HCT116 (cell line): ENCODE results near the gene BOLA3.

Experiments used
- ATF3 ChIP-seq: IDR thresholded peaks from 2 replicates; pipeline ENCODE4 v1.6.1; 2012
- EZH2 ChIP-seq: fragments of 200-600 bp; sonication (generic); IDR thresholded peaks from 2 replicates; pipeline ENCODE4 v1.6.1; 2017; ENCODE audit warnings: antibody characterized with exemption, mixed run types
- EZH2phosphoT487 ChIP-seq: fragments of 200-600 bp; IDR thresholded peaks from 2 replicates; pipeline ENCODE4 v1.6.1; 2018; ENCODE audit warnings: antibody characterized with exemption, borderline replicate concordance
- JUND ChIP-seq: IDR thresholded peaks from 2 replicates; pipeline ENCODE4 v1.6.1; 2012
- POLR2A ChIP-seq: IDR thresholded peaks from 2 replicates; pipeline ENCODE4 v1.7.0; 2011; ENCODE audit warnings: borderline replicate concordance; ENCODE audit not compliant: insufficient read depth, insufficient read length; ENCODE audit errors: extremely low read depth
- POLR2AphosphoS5 ChIP-seq: IDR thresholded peaks from 2 replicates; pipeline ENCODE4 v1.6.1; 2011; ENCODE audit warnings: mild to moderate bottlenecking, low read depth, low read length, moderate library complexity
- RAD21 ChIP-seq: IDR thresholded peaks from 2 replicates; pipeline ENCODE4 v1.6.1; 2012; ENCODE audit warnings: low read depth, mild to moderate bottlenecking
- SIN3A ChIP-seq: IDR thresholded peaks from 2 replicates; pipeline ENCODE4 v1.6.1; 2012; ENCODE audit warnings: low read depth
- SP1 ChIP-seq: IDR thresholded peaks from 2 replicates; pipeline ENCODE4 v1.6.1; 2012; ENCODE audit warnings: low read depth
- TCF7L2 ChIP-seq: IDR thresholded peaks from 2 replicates; pipeline ENCODE4 v1.7.0; 2011; ENCODE audit warnings: borderline replicate concordance, inconsistent platforms; ENCODE audit not compliant: insufficient read depth, insufficient read length; ENCODE audit errors: extremely low read depth
- ZBTB33 ChIP-seq: IDR thresholded peaks from 2 replicates; pipeline ENCODE4 v1.6.1; 2011; ENCODE audit warnings: mild to moderate bottlenecking, low read length, moderate library complexity; ENCODE audit not compliant: insufficient replicate concordance; ENCODE audit errors: extremely low read depth
- ZFX ChIP-seq: fragments of 450-650 bp; IDR thresholded peaks from 2 replicates; pipeline ENCODE4 v1.6.1; 2017
- ZNF274 ChIP-seq: fragments of 200-500 bp; sonication (Bioruptor generic); IDR thresholded peaks from 2 replicates; pipeline ENCODE4 v1.6.1; 2014; ENCODE audit warnings: mild to moderate bottlenecking, low read depth, low read length, inconsistent platforms
- TF ChIP-seq, protein P1 (sequence below), 3 experiments: fragments of 200-600 bp in 1 of 3; sonication (generic) in 1 of 3; IDR thresholded peaks in 2 of 3; conservative IDR thresholded peaks in 1 of 3; 2 replicates each; pipeline ENCODE4 v1.5.1; 2012 to 2017; ENCODE audit warnings: low read depth in 2 of 3, low read length in 2 of 3, antibody characterized with exemption in 1 of 3, borderline replicate concordance in 1 of 3, control low read depth in 1 of 3, mild to moderate bottlenecking in 1 of 3, mixed read lengths in 1 of 3, mixed run types in 1 of 3, moderate library complexity in 1 of 3; ENCODE audit not compliant: insufficient read depth in 1 of 3

DNA sequence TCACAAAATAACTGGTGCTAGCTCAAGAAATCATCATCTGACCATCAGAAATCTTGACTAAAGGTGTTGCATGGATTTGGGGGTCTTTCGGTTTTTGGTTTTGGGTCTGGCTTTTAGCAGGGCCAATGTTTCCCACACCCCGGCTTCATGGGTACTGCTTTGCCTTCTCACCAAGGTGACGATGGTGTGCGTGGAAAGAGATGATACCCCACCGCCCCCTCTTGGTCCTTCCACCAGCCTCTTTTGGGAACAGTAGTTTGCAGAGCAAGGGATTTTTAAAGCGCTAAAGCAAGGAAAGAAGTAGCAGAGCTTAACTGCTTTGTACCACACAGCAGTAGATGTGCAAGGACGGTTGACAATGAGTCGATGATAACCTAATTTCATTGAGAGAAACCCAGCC lies 42.3 kb downstream of the BOLA3 start:
- no peak for TF ChIP-seq EZH2
- TF ChIP-seq EZH2phosphoT487, result no peak
- TF ChIP-seq, protein P1, sequence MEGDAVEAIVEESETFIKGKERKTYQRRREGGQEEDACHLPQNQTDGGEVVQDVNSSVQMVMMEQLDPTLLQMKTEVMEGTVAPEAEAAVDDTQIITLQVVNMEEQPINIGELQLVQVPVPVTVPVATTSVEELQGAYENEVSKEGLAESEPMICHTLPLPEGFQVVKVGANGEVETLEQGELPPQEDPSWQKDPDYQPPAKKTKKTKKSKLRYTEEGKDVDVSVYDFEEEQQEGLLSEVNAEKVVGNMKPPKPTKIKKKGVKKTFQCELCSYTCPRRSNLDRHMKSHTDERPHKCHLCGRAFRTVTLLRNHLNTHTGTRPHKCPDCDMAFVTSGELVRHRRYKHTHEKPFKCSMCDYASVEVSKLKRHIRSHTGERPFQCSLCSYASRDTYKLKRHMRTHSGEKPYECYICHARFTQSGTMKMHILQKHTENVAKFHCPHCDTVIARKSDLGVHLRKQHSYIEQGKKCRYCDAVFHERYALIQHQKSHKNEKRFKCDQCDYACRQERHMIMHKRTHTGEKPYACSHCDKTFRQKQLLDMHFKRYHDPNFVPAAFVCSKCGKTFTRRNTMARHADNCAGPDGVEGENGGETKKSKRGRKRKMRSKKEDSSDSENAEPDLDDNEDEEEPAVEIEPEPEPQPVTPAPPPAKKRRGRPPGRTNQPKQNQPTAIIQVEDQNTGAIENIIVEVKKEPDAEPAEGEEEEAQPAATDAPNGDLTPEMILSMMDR (IDR thresholded peaks at IDR 0.05 in 2 of 3, conservative IDR thresholded peaks at IDR 0.05 in 1 of 3; ENCODE audit: borderline replicate concordance in 1 of 3, insufficient read depth in 1 of 3, low read depth in 2 of 3, low read length in 2 of 3), result no peak
- no peak for TF ChIP-seq RAD21
- no peak for TF ChIP-seq POLR2A
- TF ChIP-seq ZFX, result no peak
- no peak for TF ChIP-seq POLR2AphosphoS5
- no peak for TF ChIP-seq TCF7L2
- no peak for TF ChIP-seq JUND
- no peak for TF ChIP-seq SP1
- no peak for TF ChIP-seq ATF3
- TF ChIP-seq SIN3A, result no peak
- no peak for TF ChIP-seq ZBTB33
- no peak for TF ChIP-seq ZNF274
